Neural cell (in vitro differentiated cells): ENCODE data around the gene PLET1. TPM values are rescaled to one million over a fixed set of nuclear protein-coding genes. Genes with fewer than 3 reads are reported as not detected.
"Not testable (repeated sequence)": the region's sequence is repeated elsewhere in the genome, so short reads cannot be mapped to it uniquely, and the experiment has no call there.

Experiments used
- H2AFZ ChIP-seq: fragments of 200-600, 300-800 bp; sonication (generic), shearing (Covaris generic); 2 replicates; pipeline ENCODE4 v1.6.0; 2014; ENCODE audit warnings: low read depth, mild to moderate bottlenecking, antibody characterized with exemption, low read length, moderate library complexity
- H3F3A ChIP-seq: fragments of 200-600 bp; shearing (Covaris generic); 2 replicates; pipeline ENCODE4 v1.6.1; 2016; ENCODE audit warnings: mild to moderate bottlenecking, moderate library complexity, mixed read lengths, antibody characterized with exemption, low read length; ENCODE audit not compliant: insufficient read depth, poor library complexity, severe bottlenecking
- H3K27ac ChIP-seq: fragments of 200-600, 300-800 bp; sonication (generic), shearing (Covaris generic); 2 replicates; pipeline ENCODE4 v1.5.1; 2014; ENCODE audit warnings: mild to moderate bottlenecking, low read length, moderate library complexity
- H3K27me3 ChIP-seq: fragments of 300-800, 200-600 bp; sonication (generic), shearing (Covaris generic); 2 replicates; pipeline ENCODE4 v1.6.0; 2014; ENCODE audit warnings: mild to moderate bottlenecking, low read depth, low read length, moderate library complexity; ENCODE audit not compliant: insufficient read depth
- H3K36me3 ChIP-seq: fragments of 300-800, 200-600 bp; sonication (generic), shearing (Covaris generic); 2 replicates; pipeline ENCODE4 v1.5.1; 2014; ENCODE audit warnings: mild to moderate bottlenecking, antibody characterized with exemption, low read length, moderate library complexity; ENCODE audit not compliant: insufficient read depth
- H3K4me2 ChIP-seq: fragments of 300-800, 200-600 bp; sonication (generic), shearing (Covaris generic); 2 replicates; pipeline ENCODE4 v1.6.0; 2014; ENCODE audit warnings: mild to moderate bottlenecking, low read length
- H3K4me3 ChIP-seq: fragments of 300-800, 200-600 bp; sonication (generic), shearing (Covaris generic); 2 replicates; pipeline ENCODE4 v1.5.1; 2014; ENCODE audit warnings: mild to moderate bottlenecking, low read length, moderate library complexity
- H3K79me2 ChIP-seq: fragments of 200-600 bp; shearing (Covaris generic); replicated peaks from 2 replicates; pipeline ENCODE4 v1.6.0; 2014; ENCODE audit warnings: mild to moderate bottlenecking, low read length, moderate library complexity; ENCODE audit not compliant: insufficient read depth
- H3K9ac ChIP-seq: fragments of 300-800, 200-600 bp; sonication (generic), shearing (Covaris generic); 2 replicates; pipeline ENCODE4 v1.6.1; 2016; ENCODE audit warnings: mild to moderate bottlenecking, low read length, mixed read lengths
- H3K9me2 ChIP-seq: fragments of 200-600 bp; shearing (Covaris generic); 2 replicates; pipeline ENCODE4 v1.6.1; 2016; ENCODE audit warnings: mild to moderate bottlenecking, low read length, mixed read lengths; ENCODE audit not compliant: insufficient read depth
- H3K9me3 ChIP-seq: fragments of 200-600, 300-800 bp; sonication (generic), shearing (Covaris generic); 2 replicates; pipeline ENCODE4 v1.6.1; 2016; ENCODE audit warnings: mild to moderate bottlenecking, mixed run types, low read length, moderate library complexity, mixed read lengths
- H4K20me1 ChIP-seq: fragments of 200-600 bp; shearing (Covaris generic); 2 replicates; pipeline ENCODE4 v1.6.1; 2016; ENCODE audit warnings: mild to moderate bottlenecking, mixed run types; ENCODE audit not compliant: insufficient read depth
- CTCF ChIP-seq: fragments of 450-650 bp; IDR thresholded peaks from 2 replicates; pipeline ENCODE4 v1.5.1; 2014; ENCODE audit warnings: antibody characterized with exemption, mild to moderate bottlenecking, moderate library complexity; ENCODE audit not compliant: poor library complexity, severe bottlenecking
- EP300 ChIP-seq: fragments of 450-650 bp; conservative IDR thresholded peaks from 2 replicates; pipeline ENCODE4 v1.6.1; 2014; ENCODE audit warnings: antibody characterized with exemption, mild to moderate bottlenecking, moderate library complexity; ENCODE audit not compliant: poor library complexity, severe bottlenecking
- MXI1 ChIP-seq: fragments of 450-650 bp; conservative IDR thresholded peaks from 2 replicates; pipeline ENCODE4 v1.6.1; 2014; ENCODE audit warnings: antibody characterized with exemption, mild to moderate bottlenecking; ENCODE audit not compliant: poor library complexity, severe bottlenecking
- POLR2AphosphoS5 ChIP-seq: IDR thresholded peaks from 2 replicates; pipeline ENCODE4 v1.6.1; 2012
- RAD21 ChIP-seq: fragments of 450-650 bp; conservative IDR thresholded peaks from 2 replicates; pipeline ENCODE4 v1.6.1; 2014; ENCODE audit warnings: antibody characterized with exemption, mild to moderate bottlenecking, moderate library complexity
- REST ChIP-seq: IDR thresholded peaks from 2 replicates; pipeline ENCODE4 v1.6.1; 2012; ENCODE audit warnings: borderline replicate concordance
- SMC3 ChIP-seq: fragments of 450-650 bp; conservative IDR thresholded peaks from 2 replicates; pipeline ENCODE4 v1.6.1; 2014; ENCODE audit warnings: antibody characterized with exemption, mild to moderate bottlenecking, moderate library complexity; ENCODE audit not compliant: poor library complexity
- polyA plus RNA-seq: library from polyadenylated mRNA; depleted of rRNA; stranded (reverse); fragments of >200 nt; gene quantifications from 2 replicates; pipeline ENCODE4 v1.2.3, GENCODE V29; 2014
- small RNA-seq, 3 experiments: library from RNA; depleted of rRNA; stranded (forward); fragments of <200 nt; gene quantifications; one replicate each; pipeline ENCODE3, GENCODE V24; 2012

Gene PLET1
- polyA plus RNA-seq, 1 donor from 2014 or later = not detected

- no peak overlapping the region for H2AFZ ChIP-seq
Observed at GRCh38 chr11:112200252-112200651, 60.4 kb downstream of the PLET1 start.

GRCh38 chr11:112199101-112199500 is 61.6 kb downstream of the PLET1 start:
- not testable (repeated sequence) for H3K9ac ChIP-seq, H4K20me1 ChIP-seq

More at GRCh38 chr11:112200252-112200651, 60.4 kb downstream of the PLET1 start:
- H3K79me2 ChIP-seq = no peaks in the 10 kb centered on the region
- no peak overlapping the region for H3K27ac ChIP-seq
- no peaks in the 10 kb centered on the region for H3K9me2 ChIP-seq
- no peaks in the 10 kb centered on the region for H4K20me1 ChIP-seq
- TF ChIP-seq RAD21 (no peak), REST (no peak), SMC3 (no peak), CTCF (no peak), POLR2AphosphoS5 (no peak), EP300 (no peak), MXI1 (no peak)
- H3K36me3 ChIP-seq = no peaks in the 10 kb centered on the region
- H3K4me3 ChIP-seq = no peak overlapping the region
- H3F3A ChIP-seq = no peaks in the 10 kb centered on the region
- H3K4me2 ChIP-seq = no peak overlapping the region
- no peaks in the 10 kb centered on the region for H3K9me3 ChIP-seq
- H3K27me3 ChIP-seq = no peaks in the 10 kb centered on the region
- no peak overlapping the region for H3K9ac ChIP-seq

More at GRCh38 chr11:112199101-112199500, 61.6 kb downstream of the PLET1 start:
- not testable (repeated sequence) for H3K4me2 ChIP-seq, H3K36me3 ChIP-seq, H3K9me2 ChIP-seq, H3K4me3 ChIP-seq, H3K27ac ChIP-seq, H3K79me2 ChIP-seq, H3K27me3 ChIP-seq, H2AFZ ChIP-seq, H3F3A ChIP-seq, H3K9me3 ChIP-seq

Small RNAs within 50 kb of the gene (small RNA-seq; reads per million reads assigned to genes)
- 0 reads per million in 3 experiments for gene MRPS36P4

Other genes with a start within 250 kb of the PLET1 start
- 38.3 and 41.1 TPM in 2 replicates for gene DLAT, start 235.5 kb downstream of the PLET1 start, polyA plus RNA-seq
- gene PIH1D2, start 186.8 kb downstream of the PLET1 start, polyA plus RNA-seq = 4.7 and 12.2 TPM in 2 replicates
- 37.0 and 37.7 TPM in 2 replicates for gene NKAPD1, start 186.6 kb downstream of the PLET1 start, polyA plus RNA-seq
- 121 and 139 TPM in 2 replicates for gene TIMM8B, start 174.1 kb downstream of the PLET1 start, polyA plus RNA-seq
- 34.7 and 40.3 TPM in 2 replicates for gene SDHD, start 174.0 kb downstream of the PLET1 start, polyA plus RNA-seq
- gene IL18, start 96.8 kb downstream of the PLET1 start, polyA plus RNA-seq = not detected in 2 replicates
- gene TEX12, start 93.5 kb downstream of the PLET1 start, polyA plus RNA-seq = 0.36 and 0.51 TPM in 2 replicates
- gene BCO2, start 85.3 kb downstream of the PLET1 start, polyA plus RNA-seq = 6.7 and 7.4 TPM in 2 replicates
- 134 and 160 TPM in 2 replicates for gene PTS, start 34.4 kb downstream of the PLET1 start, polyA plus RNA-seq